GM04503 (cell line): ENCODE results near the gene ADGRD1.

Experiments
- DNase-seq: peaks from one replicate; pipeline ENCODE4 v3.0.0-alpha.2; 2012; ENCODE audit warnings: low read depth

ADGRD1 gene

GRCh38 chr12:131042834-131043245 lies 89.1 kb downstream of the ADGRD1 start:
- no peak for DNase-seq

- no peak for DNase-seq
Observed at GRCh38 chr12:131043401-131043871, 89.7 kb downstream of the ADGRD1 start.

GRCh38 chr12:131044136-131044535 lies 90.4 kb downstream of the ADGRD1 start:
- no peak for DNase-seq

- no peak for DNase-seq
Observed at GRCh38 chr12:131044760-131045381, 91.2 kb downstream of the ADGRD1 start.

GRCh38 chr12:131045705-131046460 lies 92.2 kb downstream of the ADGRD1 start:
- no peak for DNase-seq

GRCh38 chr12:131046813-131047788 lies 93.4 kb downstream of the ADGRD1 start:
- DNase-seq, result no peak

- DNase-seq, result no peak
Observed at GRCh38 chr12:131047789-131048610, 94.3 kb downstream of the ADGRD1 start.

GRCh38 chr12:131048611-131048990 lies 94.9 kb downstream of the ADGRD1 start:
- no peak for DNase-seq

- DNase-seq, result no peak
Observed at GRCh38 chr12:131049002-131049401, 95.3 kb downstream of the ADGRD1 start.

- DNase-seq, result no peak
Observed at GRCh38 chr12:131049549-131050339, 96.0 kb downstream of the ADGRD1 start.

- no peak for DNase-seq
Observed at GRCh38 chr12:131050463-131051154, 96.9 kb downstream of the ADGRD1 start.

GRCh38 chr12:131051155-131051473 lies 97.4 kb downstream of the ADGRD1 start:
- DNase-seq, result no peak

GRCh38 chr12:131052063-131052781 lies 98.5 kb downstream of the ADGRD1 start:
- DNase-seq, result no peak

GRCh38 chr12:131052929-131053328 lies 99.2 kb downstream of the ADGRD1 start:
- DNase-seq, result no peak

- DNase-seq, result no peak
Observed at GRCh38 chr12:131053567-131053966, 99.9 kb downstream of the ADGRD1 start.

GRCh38 chr12:131054345-131055092 lies 100.8 kb downstream of the ADGRD1 start:
- no peak for DNase-seq

GRCh38 chr12:131055093-131055465 lies 101.4 kb downstream of the ADGRD1 start:
- no peak for DNase-seq

GRCh38 chr12:131055596-131056233 lies 102.0 kb downstream of the ADGRD1 start:
- DNase-seq, result no peak
